CD14-positive monocyte (primary cell): ENCODE measurements around the gene LBP. TPM values are rescaled to one million over a fixed set of nuclear protein-coding genes. Genes with fewer than 3 reads are reported as not detected.

Experiments used
- DNase-seq, 3 donors: peaks; one replicate each; pipeline ENCODE4 v3.0.0-alpha.2; 2011 to 2022
- H2AFZ ChIP-seq: 2 replicates; pipeline ENCODE4 v1.6.0; 2012; ENCODE audit warnings: mild to moderate bottlenecking, low read depth, low read length, inconsistent platforms; ENCODE audit not compliant: insufficient read depth, poor library complexity, severe bottlenecking
- H3K27ac ChIP-seq, 2 donors: 1 replicate in 1 of 2; 2 replicates in 1 of 2; pipeline ENCODE4 v1.5.1; 2012 to 2013; ENCODE audit warnings: low read length in 2 of 2, control low read depth in 1 of 2, inconsistent platforms in 1 of 2, low read depth in 1 of 2, mild to moderate bottlenecking in 1 of 2
- H3K27me3 ChIP-seq, 2 donors: one replicate each; pipeline versions ENCODE4 v1.6.0 to v1.6.1; 2011 to 2013; ENCODE audit warnings: low read length in 2 of 2; ENCODE audit not compliant: control insufficient read depth in 2 of 2, insufficient read depth in 2 of 2
- H3K36me3 ChIP-seq, 2 donors: replicated peaks in 1 of 2; 1 replicate in 1 of 2; 2 replicates in 1 of 2; pipeline versions ENCODE4 v1.5.1 to v1.6.1; 2012 to 2013; ENCODE audit warnings: low read length in 2 of 2, control low read depth in 1 of 2, inconsistent platforms in 1 of 2, mild to moderate bottlenecking in 1 of 2; ENCODE audit not compliant: insufficient read depth in 2 of 2, control insufficient read depth in 1 of 2
- H3K4me1 ChIP-seq, 2 donors: 1 replicate in 1 of 2; 2 replicates in 1 of 2; pipeline versions ENCODE4 v1.5.1 to v1.6.1; 2012 to 2013; ENCODE audit warnings: low read length in 2 of 2, control low read depth in 1 of 2, inconsistent platforms in 1 of 2, mild to moderate bottlenecking in 1 of 2, moderate library complexity in 1 of 2; ENCODE audit not compliant: insufficient read depth in 2 of 2, control insufficient read depth in 1 of 2
- H3K4me2 ChIP-seq: replicated peaks from 2 replicates; pipeline ENCODE3; 2012; ENCODE audit warnings: low read length, moderate library complexity, mild to moderate bottlenecking; ENCODE audit not compliant: poor library complexity, severe bottlenecking; ENCODE audit errors: extremely low read depth
- H3K4me3 ChIP-seq, 3 experiments: fragments of 200-600 bp in 1 of 3; sonication (generic) in 1 of 3; replicated peaks in 1 of 3; 1 replicate in 2 of 3; 2 replicates in 1 of 3; pipeline ENCODE4 v1.5.1; 2011 to 2013; ENCODE audit warnings: low read length in 3 of 3, mild to moderate bottlenecking in 3 of 3, control low read depth in 2 of 3, low read depth in 2 of 3, inconsistent platforms in 1 of 3, moderate library complexity in 1 of 3
- H3K79me2 ChIP-seq: 2 replicates; pipeline ENCODE4 v1.6.0; 2012; ENCODE audit warnings: mild to moderate bottlenecking, control low read depth, inconsistent platforms, low read length, moderate library complexity; ENCODE audit not compliant: insufficient read depth
- H3K9ac ChIP-seq: 2 replicates; pipeline ENCODE4 v1.6.0; 2017; ENCODE audit warnings: low read length, mild to moderate bottlenecking; ENCODE audit not compliant: insufficient read depth, poor library complexity, severe bottlenecking
- H3K9me3 ChIP-seq, 2 donors: replicated peaks in 1 of 2; 1 replicate in 1 of 2; 2 replicates in 1 of 2; pipeline versions ENCODE4 v1.5.1 to v1.6.1; 2012 to 2013; ENCODE audit warnings: low read length in 2 of 2, control low read depth in 1 of 2; ENCODE audit not compliant: control insufficient read depth in 1 of 2, insufficient read depth in 1 of 2
- H4K20me1 ChIP-seq: 2 replicates; pipeline ENCODE4 v1.6.0; 2012; ENCODE audit warnings: mild to moderate bottlenecking, low read length, control low read depth, moderate library complexity; ENCODE audit not compliant: insufficient read depth
- H3K27ac Mint-ChIP-seq, 7 donors: one replicate each; pipeline ENCODE4 v1.8.0; 2020; ENCODE audit warnings: mild to moderate bottlenecking in 7 of 7, mixed read lengths in 7 of 7, moderate library complexity in 6 of 7, inconsistent platforms in 2 of 7
- H3K27me3 Mint-ChIP-seq, 3 donors: one replicate each; pipeline ENCODE4 v1.8.0; 2021 to 2022; ENCODE audit warnings: low read depth in 3 of 3, mild to moderate bottlenecking in 3 of 3, mixed read lengths in 3 of 3, moderate library complexity in 3 of 3, inconsistent platforms in 1 of 3
- H3K36me3 Mint-ChIP-seq, 2 donors: one replicate each; pipeline ENCODE4 v1.8.0; 2020; ENCODE audit warnings: mixed read lengths in 2 of 2, inconsistent platforms in 1 of 2, mild to moderate bottlenecking in 1 of 2
- H3K4me1 Mint-ChIP-seq: one replicate; pipeline ENCODE4 v1.8.0; 2020; ENCODE audit warnings: mild to moderate bottlenecking, mixed read lengths
- H3K4me3 Mint-ChIP-seq, 2 donors: one replicate each; pipeline ENCODE4 v1.8.0; 2020; ENCODE audit warnings: mild to moderate bottlenecking in 2 of 2, mixed read lengths in 2 of 2, moderate library complexity in 1 of 2
- H3K9me3 Mint-ChIP-seq, 7 donors: one replicate each; pipeline ENCODE4 v1.8.0; 2020 to 2022; ENCODE audit warnings: mixed read lengths in 7 of 7, mild to moderate bottlenecking in 6 of 7, moderate library complexity in 6 of 7, inconsistent platforms in 2 of 7
- CTCF ChIP-seq: fragments of 200-600 bp; IDR thresholded peaks from one replicate; pipeline ENCODE4 v1.8.0; 2022; ENCODE audit warnings: antibody characterized with exemption, mild to moderate bottlenecking
- WGBS: methylation state at CpG from one replicate; pipeline ENCODE4 v1.1.5; 2013; ENCODE audit warnings: missing lambda C conversion rate; ENCODE audit not compliant: insufficient coverage; 5-methylcytosine and 5-hydroxymethylcytosine counted together
- intact Hi-C, 2 donors: fragments of 100-400 bp; cut with micrococcal nuclease; formaldehyde crosslinking; loops; one replicate each; pipeline versions ENCODE4 v1.15.0 to v1.15.1; 2023
- polyA plus RNA-seq, 3 donors: library from polyadenylated mRNA; depleted of rRNA in 1 of 3; unstranded in 2 of 3; stranded (reverse) in 1 of 3; fragments of 300-500 nt in 2 of 3; fragments of >200 nt in 1 of 3; fragmentation: Illumina TruSeq in 2 of 3; gene quantifications; 1 replicate in 2 of 3; 2 replicates in 1 of 3; pipeline ENCODE4 v1.2.3, GENCODE V29; 2012 to 2021

LBP gene
- polyA plus RNA-seq, 3 donors = not detected

DNA sequence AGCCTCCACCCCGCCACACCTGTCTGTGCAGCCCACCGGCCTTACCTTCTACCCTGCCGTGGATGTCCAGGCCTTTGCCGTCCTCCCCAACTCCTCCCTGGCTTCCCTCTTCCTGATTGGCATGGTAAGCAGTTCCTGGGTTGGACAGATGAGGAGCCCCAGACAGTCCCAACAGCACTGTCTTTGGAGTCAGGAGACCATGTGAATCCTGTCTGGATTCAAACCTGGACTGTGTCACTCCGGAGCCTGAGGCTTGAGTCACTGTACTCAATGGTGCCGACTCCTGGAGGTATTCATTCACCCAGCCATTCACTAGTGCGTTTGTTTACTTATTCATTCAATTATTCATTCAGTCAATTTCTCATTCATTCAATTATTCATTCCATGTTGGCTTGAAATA, 20.0 kb upstream of the LBP start:
- no peak overlapping the region for H3K27ac ChIP-seq
- Mint-ChIP-seq H3K27ac (no peak overlapping the region), H3K9me3 (peaks cover 0 to 6% (median 4%) of the 10 kb centered on the region in 7 donors), H3K27me3 (peaks cover 4 to 15% (median 5%) of the 10 kb centered on the region in 3 donors), H3K36me3 (peaks cover 52 to 58% of the 10 kb centered on the region in 2 donors), H3K4me1 (peaks cover 4% of the 10 kb centered on the region), H3K4me3 (no peak overlapping the region)
- no peaks in the 10 kb centered on the region for H3K4me1 ChIP-seq
- H3K27me3 ChIP-seq = no peaks in the 10 kb centered on the region
- WGBS = 100% methylated on average over 4 of the region's 7 CpGs
- TF ChIP-seq CTCF = no peak
- H3K9me3 ChIP-seq = no peaks in the 10 kb centered on the region
- H3K4me3 ChIP-seq = no peak overlapping the region
- H3K79me2 ChIP-seq = no peaks in the 10 kb centered on the region
- no peak overlapping the region for H3K4me2 ChIP-seq
- H3K9ac ChIP-seq = no peak overlapping the region
- no peaks in the 10 kb centered on the region for H4K20me1 ChIP-seq
- no peak for DNase-seq
- intact Hi-C loops = no loop called here
- peaks cover 33 to 45% of the 10 kb centered on the region in 2 donors for H3K36me3 ChIP-seq
- no peak overlapping the region for H2AFZ ChIP-seq

DNA sequence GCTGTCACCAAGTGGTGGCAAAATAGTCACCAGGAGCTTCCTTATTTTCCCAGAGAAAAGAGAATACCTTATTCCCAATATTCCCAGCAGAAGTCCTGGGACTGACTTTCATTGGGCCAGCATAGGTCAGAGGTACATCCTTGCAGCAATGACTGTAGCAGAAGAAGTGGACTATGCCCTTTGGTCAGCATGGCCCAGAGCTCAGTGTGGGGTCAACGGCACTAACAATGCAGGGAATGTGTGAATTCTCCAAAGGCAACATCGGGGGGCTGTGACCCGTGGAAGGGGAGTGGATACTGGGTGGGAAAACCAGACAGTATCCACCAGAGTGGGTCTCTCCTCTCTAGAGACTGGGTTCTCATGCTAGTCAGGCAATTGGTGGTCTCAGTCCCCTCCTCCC, 15.6 kb upstream of the LBP start:
- no peaks in the 10 kb centered on the region for H3K4me1 Mint-ChIP-seq
- Histone ChIP-seq H3K27ac (no peak overlapping the region), H3K4me3 (no peak overlapping the region), H3K9me3 (no peaks in the 10 kb centered on the region), H2AFZ (no peak overlapping the region), H4K20me1 (no peaks in the 10 kb centered on the region), H3K4me2 (no peak overlapping the region), H3K9ac (no peak overlapping the region), H3K4me1 (no peaks in the 10 kb centered on the region), H3K27me3 (no peaks in the 10 kb centered on the region), H3K36me3 (peaks cover 23% of the 10 kb centered on the region in 2 donors), H3K79me2 (no peaks in the 10 kb centered on the region)
- DNase-seq = no peak
- WGBS = 20% methylated on average over 1 of the region's 3 CpGs
- TF ChIP-seq CTCF = no peak
- peaks cover 27 to 44% of the 10 kb centered on the region in 2 donors for H3K36me3 Mint-ChIP-seq
- peaks cover 3 to 21% (median 20%) of the 10 kb centered on the region in 3 donors for H3K27me3 Mint-ChIP-seq
- no peak overlapping the region for H3K27ac Mint-ChIP-seq
- peaks cover 0 to 4% (median 2%) of the 10 kb centered on the region in 7 donors for H3K9me3 Mint-ChIP-seq
- no peak overlapping the region for H3K4me3 Mint-ChIP-seq
- intact Hi-C loops = no loop called here
